HG03139 (cell line): ENCODE data around the gene COL23A1.

Experiments used
- ATAC-seq: cut with Tn5 transposase; IDR thresholded peaks from one replicate; pipeline ENCODE4 v1.9.1; 2021; ENCODE audit not compliant: unreplicated experiment

The COL23A1 gene

DNA sequence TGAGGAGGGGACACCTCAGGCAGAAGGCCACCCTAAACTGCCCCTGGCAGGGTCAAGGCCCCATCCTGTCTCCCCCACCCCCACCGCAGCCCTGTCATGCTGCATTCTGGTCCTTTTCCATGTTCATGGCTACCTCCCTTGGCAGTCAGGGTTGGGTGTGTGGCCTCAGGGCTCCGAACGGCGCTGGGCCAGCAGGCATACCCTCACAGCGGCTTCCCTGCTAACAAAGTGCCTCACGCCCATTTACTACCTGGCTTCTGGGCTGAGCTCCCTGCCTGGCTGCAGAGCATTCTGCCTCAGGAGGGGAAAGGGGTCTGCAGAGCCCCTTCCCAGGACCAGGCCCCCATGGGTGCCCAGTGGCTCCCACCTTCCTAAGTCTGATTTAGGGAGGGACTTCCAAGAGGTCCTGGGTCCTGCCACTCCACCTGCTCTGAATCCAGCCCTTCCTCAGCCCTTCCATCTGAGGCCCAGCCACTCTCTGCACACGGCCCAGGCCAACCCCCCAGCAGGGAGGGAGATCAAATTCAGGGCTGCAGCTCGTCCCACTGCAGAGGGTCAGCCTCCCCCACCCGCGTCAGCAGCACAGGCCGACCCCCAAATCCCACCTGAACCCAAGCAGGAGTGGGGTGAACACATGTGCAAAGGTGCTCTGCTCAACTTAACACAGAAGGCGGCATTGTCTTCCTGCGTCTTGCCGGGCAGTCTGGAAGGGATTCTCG, 241.7 kb downstream of the COL23A1 start:
- ATAC-seq, result no peak

DNA sequence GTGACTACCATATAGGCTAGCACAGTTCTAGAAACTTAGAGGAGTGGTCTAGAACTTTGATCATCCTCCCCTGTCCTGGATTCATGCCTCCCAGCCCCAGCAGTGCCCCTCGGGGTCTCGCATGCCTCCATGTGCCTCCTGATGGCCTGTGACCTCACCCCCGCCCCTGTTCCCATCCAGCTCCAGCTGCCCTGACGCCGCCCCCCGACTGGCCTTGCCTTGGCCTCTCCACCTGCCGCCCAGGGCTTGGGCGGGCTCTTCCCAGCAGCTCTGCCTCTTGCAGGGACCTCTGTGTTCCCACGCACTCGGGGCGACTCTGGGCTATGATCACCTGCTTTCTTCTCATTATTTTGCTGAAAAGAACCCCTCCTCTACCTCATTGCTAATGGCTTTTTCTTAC, 242.2 kb downstream of the COL23A1 start:
- ATAC-seq, result no peak

GRCh38 chr5:178346607-178347334, 243.4 kb downstream of the COL23A1 start:
- no peak for ATAC-seq

DNA sequence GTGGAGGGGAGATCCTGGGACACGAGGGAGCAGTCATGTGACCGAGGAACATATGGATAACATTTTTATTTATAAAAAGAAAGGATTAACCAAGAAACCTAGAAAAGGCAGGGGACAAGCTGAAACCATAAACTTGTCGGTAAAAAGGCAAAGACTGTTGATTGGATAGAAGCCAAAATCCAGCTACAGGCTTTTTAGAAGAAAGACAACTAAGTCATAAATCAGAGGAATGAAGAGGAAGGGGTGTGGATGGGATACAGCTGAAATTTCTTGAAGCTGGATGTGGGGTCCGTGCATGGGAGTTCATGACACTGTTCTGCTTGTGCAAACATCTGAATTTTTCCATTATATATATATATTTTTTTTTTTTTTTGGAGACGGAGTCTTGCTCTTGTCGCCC, 246.9 kb downstream of the COL23A1 start:
- no peak for ATAC-seq

- ATAC-seq, result no peak
Measured at GRCh38 chr5:178341851-178342140, 248.4 kb downstream of the COL23A1 start.

GRCh38 chr5:178341091-178341850, 248.9 kb downstream of the COL23A1 start:
- ATAC-seq, result no peak

GRCh38 chr5:178340637-178341036, 249.6 kb downstream of the COL23A1 start:
- ATAC-seq, result no peak

GRCh38 chr5:178340187-178340586, 250.0 kb downstream of the COL23A1 start:
- no peak for ATAC-seq

- no peak for ATAC-seq
Measured at GRCh38 chr5:178339272-178339671, 250.9 kb downstream of the COL23A1 start.

DNA sequence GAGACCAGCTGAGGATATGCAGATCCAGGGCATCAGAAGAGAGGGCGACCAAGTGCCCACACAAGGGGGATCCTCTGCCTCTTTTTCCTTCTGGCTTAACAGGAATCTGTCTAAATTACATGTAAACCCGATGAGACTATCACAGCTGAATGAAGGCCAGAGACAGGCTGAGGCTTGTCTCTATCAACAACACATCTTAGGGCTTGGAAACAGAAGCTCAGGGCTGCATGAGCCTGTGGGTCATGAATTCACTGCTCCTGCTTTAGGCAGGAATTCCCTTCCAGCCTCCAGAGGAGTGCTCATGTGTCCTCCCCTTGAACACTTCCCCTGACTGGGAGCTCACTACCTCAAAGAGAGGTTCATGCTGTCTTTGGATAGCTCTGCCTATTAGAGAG, 251.4 kb downstream of the COL23A1 start:
- ATAC-seq, result no peak

GRCh38 chr5:178338126-178338749, 252.0 kb downstream of the COL23A1 start:
- ATAC-seq, result no peak

DNA sequence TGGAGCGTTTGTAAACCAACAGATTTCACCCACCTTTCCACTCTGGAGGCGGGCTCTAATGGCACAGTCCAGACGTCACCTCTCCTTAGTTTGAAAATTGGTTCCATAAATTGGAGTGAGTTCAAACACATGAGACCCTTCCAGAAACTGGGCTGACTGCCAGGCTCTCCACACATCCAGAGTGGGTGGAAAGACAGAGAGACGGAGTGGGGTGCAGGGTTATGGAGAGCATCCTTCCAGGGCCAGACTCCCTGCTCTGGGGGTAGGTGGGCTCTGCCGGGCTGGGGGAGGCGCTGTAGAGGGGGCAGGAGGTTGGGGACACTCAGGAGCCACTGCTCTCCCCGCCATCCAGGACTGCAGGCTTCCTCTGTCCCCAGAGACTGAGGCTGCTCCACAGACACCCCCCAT, 252.9 kb downstream of the COL23A1 start:
- no peak for ATAC-seq

GRCh38 chr5:178336889-178337288, 253.3 kb downstream of the COL23A1 start:
- ATAC-seq, result no peak

- no peak for ATAC-seq
Measured at GRCh38 chr5:178335302-178336030, 254.7 kb downstream of the COL23A1 start.

DNA sequence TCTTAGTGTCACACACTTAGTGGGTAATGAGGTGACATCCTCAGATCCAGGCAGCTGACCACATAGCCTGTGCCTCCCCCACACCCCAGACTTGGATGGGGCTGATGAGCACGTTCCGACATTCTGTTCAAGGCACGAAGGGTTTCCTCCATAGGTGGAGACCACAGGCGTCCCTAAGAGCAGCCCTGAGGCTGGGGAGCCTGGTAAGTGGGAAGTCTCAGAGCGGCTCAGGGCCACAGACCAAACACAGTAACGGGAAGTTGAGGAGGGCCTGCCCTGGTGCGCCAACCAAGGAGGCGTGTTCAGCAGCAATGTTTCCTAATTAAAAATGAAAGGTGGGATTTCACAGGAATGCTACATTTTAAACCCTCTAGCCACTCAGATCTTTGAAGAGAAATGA, 255.3 kb downstream of the COL23A1 start:
- ATAC-seq, result no peak

GRCh38 chr5:178333821-178334481, 256.2 kb downstream of the COL23A1 start:
- no peak for ATAC-seq

- ATAC-seq, result no peak
Measured at GRCh38 chr5:178332210-178332641, 258.0 kb downstream of the COL23A1 start.

GRCh38 chr5:178331491-178331996, 258.6 kb downstream of the COL23A1 start:
- ATAC-seq, result no peak

DNA sequence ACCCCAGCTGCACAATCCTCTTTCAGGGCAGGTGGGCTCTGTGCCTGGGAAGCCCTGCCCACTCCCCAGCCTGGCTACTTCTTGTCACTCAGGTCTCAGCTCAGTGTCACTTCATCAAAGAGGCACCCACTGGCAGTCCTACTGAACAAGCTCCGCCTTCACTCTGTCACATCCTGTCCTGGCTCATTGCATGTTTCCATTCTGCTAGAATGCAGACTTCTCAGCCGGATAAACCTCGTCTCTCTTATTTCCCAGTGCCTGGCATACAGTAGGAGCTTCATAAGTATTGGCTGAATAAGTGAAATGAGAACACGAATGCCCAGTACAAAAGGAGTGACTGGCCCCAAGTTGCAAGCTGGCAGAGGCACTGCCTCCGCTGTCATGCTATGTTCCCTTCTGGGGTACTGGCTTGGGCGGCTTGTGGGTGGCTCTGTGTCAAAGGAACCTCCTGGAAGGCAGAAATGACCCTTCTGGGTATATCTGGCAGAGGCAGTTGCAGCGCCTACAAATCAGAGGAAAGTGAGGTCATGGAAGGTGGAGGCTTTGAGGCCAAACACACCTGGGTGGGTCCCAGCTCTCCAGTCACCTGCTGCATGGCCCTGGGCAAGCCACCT, 259.3 kb downstream of the COL23A1 start:
- ATAC-seq, result no peak
